GM12878 (cell line): Measurements from ENCODE around the gene MAP2K1. TPM values are rescaled to one million over a fixed set of nuclear protein-coding genes. Genes with fewer than 3 reads are reported as not detected.
"Not testable (repeated sequence)": the region's sequence is repeated elsewhere in the genome, so short reads cannot be mapped to it uniquely, and the experiment has no call there.

ENCODE experiments used
- ATAC-seq: fragments of 200-7000 bp; cut with Tn5 transposase; 3 replicates; pipeline ENCODE4 v1.9.1; 2020; ENCODE audit warnings: mild to moderate bottlenecking, moderate library complexity
- BruUV-seq: library from RNA; stranded (reverse); fragments of 400-500 nt; replicated peaks from 2 replicates; lab custom pipeline; 2021; lab: Mats Ljungman, UMichigan
- CTCF ChIA-PET: fragments of 300-600 bp; sonication (Branson Sonifier 250); formaldehyde crosslinking; extraction: SDS; loops from one replicate; lab custom pipeline; 2021; ENCODE audit warnings: inconsistent platforms; lab: Yijun Ruan, JAX
- POLR2A ChIA-PET: fragments of 350-600 bp; formaldehyde crosslinking; extraction: SDS; loops from one replicate; lab custom pipeline; 2021; ENCODE audit warnings: inconsistent platforms; lab: Charles Lee
- RAD21 ChIA-PET: fragments of 300-600 bp; sonication (Branson Sonifier 250); formaldehyde crosslinking; loops from one replicate; lab custom pipeline; 2023; ENCODE audit warnings: antibody characterized with exemption; ENCODE audit not compliant: unreplicated experiment; lab: Charles Lee
- SMC1A ChIA-PET: fragments of 300-600 bp; sonication (Branson Sonifier 250); formaldehyde crosslinking; loops from one replicate; lab custom pipeline; 2023; ENCODE audit not compliant: unreplicated experiment, uncharacterized antibody; lab: Charles Lee
- DNase-seq: peaks from one replicate; pipeline ENCODE4 v3.0.0-alpha.2; 2011; ENCODE audit warnings: low read depth, low spot score
- FAIRE-seq: peaks from 3 replicates; lab custom pipeline; 2011; peaks lifted over from hg19 to GRCh38; lab: Jason Lieb, UNC
- H2AFZ ChIP-seq: 2 replicates; pipeline ENCODE4 v1.6.0; 2011; ENCODE audit warnings: low read depth, low read length, control low read depth; ENCODE audit not compliant: control insufficient read depth
- H3K27ac ChIP-seq: 2 replicates; pipeline ENCODE4 v1.5.1; 2011; ENCODE audit warnings: control low read depth; ENCODE audit not compliant: control insufficient read depth, insufficient read depth
- H3K27me3 ChIP-seq, 2 experiments: replicated peaks in 1 of 2; 2 replicates each; pipeline versions ENCODE4 v1.6.0 to v1.6.1; 2011; ENCODE audit warnings: low read length in 1 of 2; ENCODE audit not compliant: control insufficient read depth in 2 of 2, insufficient read depth in 2 of 2
- H3K36me3 ChIP-seq, 2 experiments: 2 replicates each; pipeline ENCODE4 v1.5.1; 2011; ENCODE audit warnings: low read length in 1 of 2; ENCODE audit not compliant: control insufficient read depth in 2 of 2, insufficient read depth in 2 of 2
- H3K4me1 ChIP-seq: 2 replicates; pipeline ENCODE4 v1.6.1; 2011; ENCODE audit warnings: mild to moderate bottlenecking, low read length, moderate library complexity, mixed read lengths; ENCODE audit not compliant: control insufficient read depth, insufficient read depth
- H3K4me2 ChIP-seq: 2 replicates; pipeline ENCODE4 v1.6.0; 2011; ENCODE audit warnings: control low read depth; ENCODE audit not compliant: control insufficient read depth, insufficient read depth
- H3K4me3 ChIP-seq: fragments of 200-600 bp; sonication (generic); 2 replicates; pipeline ENCODE4 v1.5.1; 2016
- H3K79me2 ChIP-seq: 2 replicates; pipeline ENCODE4 v1.6.0; 2011; ENCODE audit warnings: low read length; ENCODE audit not compliant: control insufficient read depth, insufficient read depth
- H3K9ac ChIP-seq: 2 replicates; pipeline ENCODE4 v1.8.0; 2011; ENCODE audit warnings: low read length, control low read depth, mixed read lengths; ENCODE audit not compliant: control insufficient read depth, insufficient read depth
- H3K9me3 ChIP-seq: replicated peaks from 3 replicates; pipeline ENCODE4 v1.5.1; 2011; ENCODE audit warnings: mild to moderate bottlenecking, low read length; ENCODE audit not compliant: control insufficient read depth, insufficient read depth
- H4K20me1 ChIP-seq: 2 replicates; pipeline ENCODE4 v1.6.0; 2011; ENCODE audit not compliant: control insufficient read depth, insufficient read depth
- IKZF2 ChIP-seq, 2 experiments: fragments of 450-650 bp; IDR thresholded peaks; 2 replicates each; pipeline ENCODE4 v1.6.1; 2017; ENCODE audit warnings: mild to moderate bottlenecking in 2 of 2, moderate library complexity in 2 of 2
- LARP7 ChIP-seq: fragments of 450-650 bp; IDR thresholded peaks from 2 replicates; pipeline ENCODE4 v1.6.1; 2017; ENCODE audit warnings: mild to moderate bottlenecking
- TCF3 ChIP-seq: IDR thresholded peaks from 2 replicates; pipeline ENCODE4 v1.6.1; 2012; ENCODE audit warnings: low read depth, mild to moderate bottlenecking, low read length, borderline replicate concordance; ENCODE audit not compliant: insufficient read depth
- YBX1 ChIP-seq: fragments of 450-650 bp; IDR thresholded peaks from 2 replicates; pipeline ENCODE4 v1.6.1; 2016; ENCODE audit warnings: antibody characterized with exemption
- WGBS: methylation state at CpG from one replicate; pipeline ENCODE4 v1.1.6; 2016; ENCODE audit warnings: low lambda C conversion rate; ENCODE audit not compliant: insufficient replicate concordance, insufficient coverage; ENCODE audit errors: missing lambda C conversion rate; 5-methylcytosine and 5-hydroxymethylcytosine counted together
- in situ Hi-C: fragments of 300-500 bp; cut with MboI; formaldehyde crosslinking; loops from 9 replicates; pipeline ENCODE4 v1.14.3; 2018; ENCODE audit warnings: mixed read lengths
- intact Hi-C: fragments of 100-400 bp; cut with micrococcal nuclease; formaldehyde crosslinking; loops from one replicate; pipeline ENCODE4 v1.14.2; 2022; ENCODE audit not compliant: unreplicated experiment
- polyA plus RNA-seq, 11 experiments: library from polyadenylated mRNA; depleted of rRNA in 4 of 11; unstranded in 6 of 11; stranded (reverse) in 5 of 11; fragments of >200 nt; fragmentation: Nextera tagmentation in 4 of 11; fragmentation: Illumina TruSeq in 1 of 11; extraction: Ambion mirVana in 4 of 11; extraction: Trizol in 1 of 11; gene quantifications; 1 replicate in 1 of 11; 2 replicates in 10 of 11; pipeline versions ENCODE4 v1.2.1 to v1.2.3, GENCODE V29; 2011 to 2016; ENCODE audit warnings: inconsistent platforms in 2 of 11, missing spikeins in 2 of 11, low read depth in 1 of 11
- total RNA-seq, 4 experiments: library from RNA; depleted of rRNA in 3 of 4; stranded (reverse); fragments of >200 nt in 3 of 4; fragmentation: Illumina TruSeq in 1 of 4; extraction: Trizol in 1 of 4; gene quantifications; 2 replicates each; pipeline versions ENCODE4 v1.2.1 to v1.2.3, GENCODE V29; 2013 to 2021
- TF ChIP-seq, protein P1 (sequence below): IDR thresholded peaks from 2 replicates; pipeline ENCODE4 v1.6.1; 2012; ENCODE audit warnings: improper control_type of control experiment, low read depth, low read length; ENCODE audit not compliant: insufficient replicate concordance
- TF ChIP-seq, protein P2 (sequence below): fragments of 450-650 bp; conservative IDR thresholded peaks from 2 replicates; pipeline ENCODE4 v1.6.1; 2017; ENCODE audit warnings: mild to moderate bottlenecking, moderate library complexity

Gene MAP2K1
- total and polyA plus RNA-seq, 10 of the 15 experiments (the other 5 are each of a cell fraction or from before 2014, with no cell fraction given) = 11.2 to 112 (median 56.6) TPM

DNA sequence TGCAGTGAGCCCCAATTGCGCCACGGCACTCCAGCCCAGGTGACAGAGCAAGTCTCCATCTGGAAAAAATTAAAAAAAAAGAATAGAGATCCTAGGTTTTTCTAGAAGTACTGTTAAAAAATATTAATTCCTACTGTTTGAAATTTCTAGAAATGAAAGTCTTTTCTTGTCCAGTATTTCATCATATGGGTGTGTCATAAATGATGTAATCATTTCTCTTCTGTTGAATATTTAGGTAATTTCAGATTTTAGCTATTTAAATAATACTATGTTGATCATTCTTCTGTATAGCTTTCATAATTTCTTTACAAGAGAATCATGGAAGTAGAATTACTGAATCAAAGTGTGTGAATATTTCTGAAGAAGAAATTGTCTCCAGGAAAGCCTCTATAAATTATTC, 5.3 kb upstream of the MAP2K1 start:
- in situ Hi-C loops, H2AFZ ChIP-seq, H3K4me1 ChIP-seq, ATAC-seq, DNase-seq, RAD21 ChIA-PET, H3K4me2 ChIP-seq, CTCF ChIA-PET, POLR2A ChIA-PET, BruUV-seq, FAIRE-seq, H3K27ac ChIP-seq, SMC1A ChIA-PET, H3K4me3 ChIP-seq, H3K27me3 ChIP-seq, H3K9me3 ChIP-seq, H3K36me3 ChIP-seq, H4K20me1 ChIP-seq, intact Hi-C loops, H3K9ac ChIP-seq: not testable (repeated sequence)
- WGBS = 100% methylated on average over 2 of the region's 2 CpGs
- H3K79me2 ChIP-seq = peaks cover 11% of the 10 kb centered on the region

GRCh38 chr15:66387163-66388042, 691 bp downstream of the MAP2K1 start:
- peak; percentile 40 for ATAC-seq
- in situ Hi-C loops (no loop called here), intact Hi-C loops (loop anchor here (1.0 kb wide), 1 partner anchor 84 kb away; no protein-coding TSS in a partner anchor)
- WGBS = under 1% methylated on average over 53 of the region's 62 CpGs
- Histone ChIP-seq H3K36me3 (no peaks in the 10 kb centered on the region), H3K4me2 (peak overlapping the region; percentile 50), H3K79me2 (peaks cover 67% of the 10 kb centered on the region), H3K9me3 (no peaks in the 10 kb centered on the region), H4K20me1 (no peaks in the 10 kb centered on the region), H2AFZ (peak overlapping the region; percentile 55), H3K27me3 (no peaks in the 10 kb centered on the region), H3K4me3 (peak overlapping the region; percentile 100), H3K27ac (peak overlapping the region; percentile 73), H3K4me1 (peaks cover 17% of the 10 kb centered on the region; the same call in 1 of the 2 replicates), H3K9ac (peak overlapping the region; percentile 84)
- ChIA-PET RAD21 (interaction anchor here (0.9 to 7.6 kb wide), 19 partner anchors 15 to 466 kb away, joined by 3 to 119 read pairs (median 5); partner anchors contain the start of genes RPL4, SNAPC5 and ZWILCH), POLR2A (interaction anchor here (0.6 to 9.7 kb wide), 18 partner anchors 15 to 117 kb away, joined by 3 to 120 read pairs (median 4); partner anchors contain the start of genes RPL4, SNAPC5 and ZWILCH), CTCF (interaction anchor here (0.8 to 5.5 kb wide), 18 partner anchors 12 to 118 kb away, joined by 3 to 90 read pairs (median 5); partner anchors contain the start of genes RPL4, SNAPC5, TIPIN and ZWILCH), SMC1A (interaction anchor here (0.9 to 5.0 kb wide), 21 partner anchors 7 to 111 kb away, joined by 3 to 71 read pairs (median 3); partner anchors contain the start of genes SNAPC5 and TIPIN)
- DNase-seq = no peak
- FAIRE-seq = no peak
- TSS peak; percentile 41 for BruUV-seq
- TF ChIP-seq YBX1 (no peak), IKZF2 (IDR thresholded peaks at IDR 0.05) (peak in 1 of 2 experiments; percentile 35; a peak in 1 of 4 replicates), TCF3 (no peak), LARP7 (0 out of 2 replicates have a peak, but pooled peaks have one; percentile 64)
- TF ChIP-seq, protein P1, sequence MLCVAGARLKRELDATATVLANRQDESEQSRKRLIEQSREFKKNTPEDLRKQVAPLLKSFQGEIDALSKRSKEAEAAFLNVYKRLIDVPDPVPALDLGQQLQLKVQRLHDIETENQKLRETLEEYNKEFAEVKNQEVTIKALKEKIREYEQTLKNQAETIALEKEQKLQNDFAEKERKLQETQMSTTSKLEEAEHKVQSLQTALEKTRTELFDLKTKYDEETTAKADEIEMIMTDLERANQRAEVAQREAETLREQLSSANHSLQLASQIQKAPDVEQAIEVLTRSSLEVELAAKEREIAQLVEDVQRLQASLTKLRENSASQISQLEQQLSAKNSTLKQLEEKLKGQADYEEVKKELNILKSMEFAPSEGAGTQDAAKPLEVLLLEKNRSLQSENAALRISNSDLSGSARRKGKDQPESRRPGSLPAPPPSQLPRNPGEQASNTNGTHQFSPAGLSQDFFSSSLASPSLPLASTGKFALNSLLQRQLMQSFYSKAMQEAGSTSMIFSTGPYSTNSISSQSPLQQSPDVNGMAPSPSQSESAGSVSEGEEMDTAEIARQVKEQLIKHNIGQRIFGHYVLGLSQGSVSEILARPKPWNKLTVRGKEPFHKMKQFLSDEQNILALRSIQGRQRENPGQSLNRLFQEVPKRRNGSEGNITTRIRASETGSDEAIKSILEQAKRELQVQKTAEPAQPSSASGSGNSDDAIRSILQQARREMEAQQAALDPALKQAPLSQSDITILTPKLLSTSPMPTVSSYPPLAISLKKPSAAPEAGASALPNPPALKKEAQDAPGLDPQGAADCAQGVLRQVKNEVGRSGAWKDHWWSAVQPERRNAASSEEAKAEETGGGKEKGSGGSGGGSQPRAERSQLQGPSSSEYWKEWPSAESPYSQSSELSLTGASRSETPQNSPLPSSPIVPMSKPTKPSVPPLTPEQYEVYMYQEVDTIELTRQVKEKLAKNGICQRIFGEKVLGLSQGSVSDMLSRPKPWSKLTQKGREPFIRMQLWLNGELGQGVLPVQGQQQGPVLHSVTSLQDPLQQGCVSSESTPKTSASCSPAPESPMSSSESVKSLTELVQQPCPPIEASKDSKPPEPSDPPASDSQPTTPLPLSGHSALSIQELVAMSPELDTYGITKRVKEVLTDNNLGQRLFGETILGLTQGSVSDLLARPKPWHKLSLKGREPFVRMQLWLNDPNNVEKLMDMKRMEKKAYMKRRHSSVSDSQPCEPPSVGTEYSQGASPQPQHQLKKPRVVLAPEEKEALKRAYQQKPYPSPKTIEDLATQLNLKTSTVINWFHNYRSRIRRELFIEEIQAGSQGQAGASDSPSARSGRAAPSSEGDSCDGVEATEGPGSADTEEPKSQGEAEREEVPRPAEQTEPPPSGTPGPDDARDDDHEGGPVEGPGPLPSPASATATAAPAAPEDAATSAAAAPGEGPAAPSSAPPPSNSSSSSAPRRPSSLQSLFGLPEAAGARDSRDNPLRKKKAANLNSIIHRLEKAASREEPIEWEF = no peak
- TF ChIP-seq, protein P2, sequence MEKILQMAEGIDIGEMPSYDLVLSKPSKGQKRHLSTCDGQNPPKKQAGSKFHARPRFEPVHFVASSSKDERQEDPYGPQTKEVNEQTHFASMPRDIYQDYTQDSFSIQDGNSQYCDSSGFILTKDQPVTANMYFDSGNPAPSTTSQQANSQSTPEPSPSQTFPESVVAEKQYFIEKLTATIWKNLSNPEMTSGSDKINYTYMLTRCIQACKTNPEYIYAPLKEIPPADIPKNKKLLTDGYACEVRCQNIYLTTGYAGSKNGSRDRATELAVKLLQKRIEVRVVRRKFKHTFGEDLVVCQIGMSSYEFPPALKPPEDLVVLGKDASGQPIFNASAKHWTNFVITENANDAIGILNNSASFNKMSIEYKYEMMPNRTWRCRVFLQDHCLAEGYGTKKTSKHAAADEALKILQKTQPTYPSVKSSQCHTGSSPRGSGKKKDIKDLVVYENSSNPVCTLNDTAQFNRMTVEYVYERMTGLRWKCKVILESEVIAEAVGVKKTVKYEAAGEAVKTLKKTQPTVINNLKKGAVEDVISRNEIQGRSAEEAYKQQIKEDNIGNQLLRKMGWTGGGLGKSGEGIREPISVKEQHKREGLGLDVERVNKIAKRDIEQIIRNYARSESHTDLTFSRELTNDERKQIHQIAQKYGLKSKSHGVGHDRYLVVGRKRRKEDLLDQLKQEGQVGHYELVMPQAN = peak; percentile 75
